ENCODE measurements around the gene PIPOX.
"Not testable (repeated sequence)": the region's sequence is repeated elsewhere in the genome, so short reads cannot be mapped to it uniquely, and the experiment has no call there.

PIPOX gene

GRCh38 chr17:29076722-29077121, 33.8 kb downstream of the PIPOX start:
- DNase-seq (no peak), ATAC-seq (no peak)

GRCh38 chr17:29077320-29077719, 34.4 kb downstream of the PIPOX start:
- DNase-seq (no peak), ATAC-seq (no peak)

DNA sequence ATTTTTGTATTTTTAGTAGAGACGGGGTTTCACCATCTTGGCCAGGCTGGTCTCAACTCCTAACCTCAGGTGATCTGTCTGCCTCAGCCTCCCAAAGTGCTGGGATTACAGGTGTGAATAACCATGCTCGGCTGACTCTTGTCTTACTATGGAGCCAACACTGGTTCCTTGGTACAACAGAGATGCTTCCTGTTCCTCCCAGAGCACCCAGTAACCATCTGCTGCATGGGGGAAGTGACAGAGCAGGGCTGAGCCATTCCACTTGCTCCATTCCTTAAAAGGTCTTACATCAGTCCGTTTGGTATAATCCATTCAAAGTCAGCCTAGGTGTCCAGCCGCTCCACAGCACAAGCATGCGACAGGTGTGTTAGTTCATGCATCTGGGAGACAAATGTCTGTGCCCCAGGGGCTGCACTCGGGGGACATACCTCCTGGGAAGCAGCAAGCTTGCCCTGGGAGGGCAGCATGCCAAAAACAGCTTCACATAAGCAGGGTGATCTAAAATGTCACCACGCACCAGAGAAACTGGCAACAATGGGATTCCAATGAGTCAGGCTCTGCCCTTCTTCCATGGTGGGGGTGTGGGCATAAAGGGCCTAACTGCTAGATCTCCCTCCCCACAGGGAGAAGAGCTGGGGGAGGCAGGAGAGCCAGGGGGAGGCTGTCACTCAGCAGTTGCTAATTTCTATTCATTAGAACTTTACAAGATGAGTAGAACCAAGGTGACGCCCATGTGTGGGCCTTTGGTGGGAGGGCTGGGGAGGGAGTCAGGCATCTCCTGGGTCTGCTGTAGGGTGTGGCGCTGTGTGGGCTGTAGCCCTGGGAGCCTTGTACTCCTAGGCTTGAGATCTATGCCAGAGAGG, 35.5 kb downstream of the PIPOX start:
- DNase-seq (no peak), ATAC-seq (no peak)

DNA sequence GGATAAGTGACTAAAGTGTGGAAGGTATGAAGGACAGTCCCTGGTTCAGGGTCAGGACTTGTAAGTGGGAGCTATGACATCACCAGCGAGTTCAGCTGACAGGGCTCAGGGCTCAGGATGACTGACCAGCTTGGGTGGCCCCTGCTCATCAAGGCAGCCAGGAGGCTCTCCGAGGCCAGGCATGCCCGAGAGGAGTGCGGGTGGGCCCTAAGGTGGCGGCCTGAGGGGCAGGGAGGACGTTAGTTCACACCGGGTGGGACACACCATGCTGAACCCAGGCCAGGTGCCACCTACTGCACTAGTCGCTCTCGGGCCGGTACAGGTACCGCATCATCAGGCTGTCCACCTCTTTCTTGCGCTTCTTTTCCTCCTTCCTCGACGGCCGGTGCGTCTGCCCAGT, 36.5 kb downstream of the PIPOX start:
- DNase-seq (no peak), ATAC-seq (no peak)

DNA sequence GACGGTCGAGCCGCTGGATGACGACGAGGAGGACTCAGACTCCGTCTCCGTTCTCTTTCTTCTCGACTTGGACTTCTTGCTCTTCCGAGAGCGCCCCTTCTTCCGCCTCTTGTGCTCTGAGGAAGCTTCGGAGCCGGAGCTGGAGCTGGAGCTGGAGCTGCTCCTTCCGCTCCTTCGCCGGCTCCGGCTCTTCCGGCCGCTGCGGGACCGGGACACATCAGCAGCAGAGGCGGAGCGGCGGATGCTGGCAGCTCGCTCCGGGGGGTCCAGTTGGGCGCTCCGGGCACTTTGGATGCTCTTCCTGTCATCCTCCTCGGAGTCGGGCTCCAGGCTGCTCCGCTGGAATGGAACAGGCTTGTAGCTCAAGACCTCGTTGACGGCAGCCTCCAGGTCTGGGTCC, 36.9 kb downstream of the PIPOX start:
- no peak for ATAC-seq

GRCh38 chr17:29080323-29080722, 37.4 kb downstream of the PIPOX start:
- ATAC-seq (no peak), DNase-seq (no peak)

More for the DNA sequence above, 36.9 kb downstream of the PIPOX start:
- no peak for DNase-seq

DNA sequence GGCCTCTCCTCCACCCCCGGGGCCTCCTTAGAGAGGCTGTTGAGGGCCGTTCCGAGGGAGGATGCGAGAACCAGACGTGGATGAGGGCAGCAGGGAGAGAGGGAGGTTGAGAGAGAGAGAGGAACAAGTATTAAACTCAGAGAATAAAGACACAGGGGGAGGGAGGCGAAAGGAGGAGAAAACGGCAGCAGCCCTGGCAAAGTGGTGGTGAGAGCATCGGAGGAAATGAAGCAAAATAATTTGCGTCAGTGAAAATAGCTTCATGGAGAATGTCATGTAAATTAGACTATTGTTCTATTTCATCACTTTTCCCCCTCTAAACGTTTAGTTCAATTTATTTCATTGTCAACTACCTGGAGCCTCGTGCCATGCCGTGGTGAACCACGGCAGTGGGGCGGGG, 38.0 kb downstream of the PIPOX start:
- no peak for DNase-seq
- ATAC-seq, result no peak

DNA sequence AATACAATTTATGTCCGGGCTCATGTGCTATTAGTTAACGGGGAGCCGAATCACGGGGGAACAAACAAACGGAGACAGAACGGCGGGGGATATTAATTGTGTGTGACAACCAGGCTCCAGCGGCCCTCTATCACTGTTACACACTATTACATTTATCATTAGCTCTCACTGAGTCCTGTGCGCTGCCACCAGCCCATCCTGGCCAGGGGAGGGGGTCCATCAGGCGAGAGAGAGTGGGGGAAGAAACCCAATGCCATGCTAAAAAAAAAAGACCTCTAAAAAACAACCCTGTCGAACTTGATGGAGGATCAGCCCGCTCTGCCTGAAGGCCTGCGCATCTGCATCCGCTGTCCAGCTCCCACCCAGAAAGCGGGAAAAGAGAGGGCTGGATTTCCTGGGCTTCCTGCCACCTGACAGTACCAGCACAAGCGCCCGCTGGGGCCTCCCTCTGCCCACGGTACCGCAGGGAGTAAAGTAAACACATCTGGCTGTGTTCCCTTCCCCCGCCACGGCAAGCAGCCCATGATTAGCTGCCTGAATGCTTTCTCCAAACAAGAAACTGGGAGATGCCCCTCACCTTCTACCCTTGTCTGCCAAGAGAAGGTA, 41.7 kb downstream of the PIPOX start:
- DNase-seq, result no peak
- no peak for ATAC-seq

- ATAC-seq (no peak), DNase-seq (no peak)
These were observed 42.3 kb downstream of the PIPOX start for GRCh38 chr17:29085223-29085622.

GRCh38 chr17:29086628-29087332, 43.8 kb downstream of the PIPOX start:
- ATAC-seq (no peak), DNase-seq (no peak)

DNA sequence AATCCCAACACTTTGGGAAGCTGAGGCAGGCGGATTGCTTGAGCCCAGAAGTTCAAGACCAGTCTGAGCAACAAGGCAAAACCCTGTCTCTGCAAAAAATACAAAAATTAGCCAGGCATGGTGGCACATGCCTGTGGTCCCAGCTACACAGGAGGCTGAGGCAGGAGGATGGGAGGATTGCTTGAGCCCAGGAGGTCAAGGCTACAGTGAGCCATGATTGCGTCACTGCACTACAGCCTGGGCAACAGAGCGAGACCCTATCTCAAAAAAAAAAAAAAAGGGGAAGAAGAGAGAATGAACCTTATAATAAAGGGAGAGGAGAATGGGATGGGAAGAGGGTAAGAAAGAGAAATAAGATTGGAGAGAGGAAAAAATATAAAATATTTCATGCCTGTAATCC, 45.8 kb downstream of the PIPOX start:
- DNase-seq, ATAC-seq: not testable (repeated sequence)

DNA sequence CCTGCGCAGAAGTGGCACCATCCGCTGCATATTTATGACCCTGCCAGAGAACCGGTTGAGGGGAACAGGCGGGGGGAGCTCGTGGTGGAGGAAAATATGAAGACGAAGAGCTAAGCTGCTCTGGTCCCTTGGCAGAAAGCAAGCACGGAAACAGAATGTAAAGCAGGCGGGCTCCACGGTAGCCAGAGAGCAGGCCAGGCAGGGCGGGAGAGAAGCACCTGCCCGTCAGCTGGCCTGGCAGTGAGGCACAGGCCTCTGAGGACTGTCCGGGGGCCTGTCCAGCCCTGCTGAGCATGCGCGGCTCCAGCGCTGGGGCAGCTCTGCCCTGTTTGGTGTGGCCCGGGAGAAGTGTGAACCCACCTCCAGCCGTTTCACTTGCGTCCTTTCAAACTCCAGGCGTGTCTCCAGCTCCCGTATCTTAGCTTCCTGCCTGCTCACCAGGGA, 46.7 kb downstream of the PIPOX start:
- no peak for DNase-seq
- no peak for ATAC-seq

GRCh38 chr17:29090108-29090507, 47.2 kb downstream of the PIPOX start:
- DNase-seq (no peak), ATAC-seq (no peak)

DNA sequence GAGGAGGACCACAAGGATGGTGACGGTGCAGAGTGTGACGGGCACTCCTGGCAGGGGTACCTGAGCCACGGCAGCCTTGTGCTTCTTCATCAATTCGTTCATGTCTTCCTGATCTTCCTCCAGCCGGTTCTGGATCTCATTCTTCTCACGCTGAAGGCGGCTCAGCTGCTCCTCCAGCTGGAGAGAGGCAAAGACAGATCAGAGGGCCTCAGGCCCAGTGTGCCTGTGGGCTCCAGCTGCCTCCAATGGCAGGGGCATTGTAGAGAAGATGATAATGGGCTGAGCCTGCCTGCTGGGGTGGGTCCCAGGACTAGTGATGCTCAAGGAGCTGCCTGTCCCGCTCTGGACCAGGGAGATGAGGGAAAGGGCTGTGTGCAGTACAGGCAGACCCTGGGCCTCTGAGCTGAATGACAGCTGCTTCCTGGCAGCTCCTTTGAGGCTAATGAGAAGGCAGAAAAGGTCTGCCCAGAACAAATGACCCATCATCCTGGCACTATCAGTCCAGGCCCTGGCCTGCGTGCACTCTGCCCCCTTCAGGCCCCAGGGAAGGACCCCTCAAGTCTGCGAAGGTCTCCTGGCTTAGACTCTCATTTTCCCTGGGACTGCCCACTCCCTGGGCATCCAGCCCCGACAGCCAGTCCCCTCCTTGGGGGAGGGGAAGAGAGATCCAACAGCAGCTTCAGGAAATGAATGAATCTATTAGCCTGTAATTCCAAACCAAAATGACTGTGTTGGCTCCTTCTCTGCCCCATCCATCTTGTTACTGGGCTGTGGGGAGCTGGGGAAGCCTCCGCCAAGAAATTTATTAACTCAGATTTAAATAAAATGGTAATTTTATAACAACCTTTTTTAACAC, 48.0 kb downstream of the PIPOX start:
- DNase-seq, result no peak
- ATAC-seq, result no peak

DNA sequence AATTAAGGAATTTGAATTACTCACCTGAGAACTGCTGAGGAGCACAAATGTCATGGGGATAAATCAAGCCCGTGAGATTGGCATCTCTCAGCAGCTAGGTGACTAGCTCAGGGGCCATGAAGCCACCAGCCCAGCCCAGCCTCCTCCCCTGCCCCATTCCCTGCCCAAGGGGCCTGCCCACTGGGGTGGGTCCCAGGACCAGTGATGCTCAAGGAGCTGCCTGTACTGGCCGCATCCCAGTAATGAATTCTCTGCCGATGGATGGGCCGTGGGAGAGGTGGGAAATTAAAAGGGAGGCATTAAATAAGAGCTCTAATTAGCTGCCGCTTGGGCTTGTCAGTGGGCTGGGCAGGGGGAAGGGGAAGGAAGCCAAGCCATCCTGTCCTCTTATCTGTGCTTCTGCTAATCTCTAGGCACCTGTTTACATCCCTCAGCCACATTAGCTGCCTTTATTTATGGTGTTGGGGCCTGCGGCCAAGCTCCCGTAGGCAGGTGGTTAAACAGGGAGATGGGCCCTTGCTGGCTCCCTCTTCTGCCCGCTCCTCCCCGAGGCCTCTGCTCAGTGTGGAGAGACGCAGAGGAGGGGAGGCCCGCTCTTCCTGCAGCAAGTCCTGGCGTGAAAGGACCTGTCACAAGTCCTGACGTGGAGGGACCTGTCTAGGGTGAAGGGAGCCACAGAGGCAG, 48.8 kb downstream of the PIPOX start:
- ATAC-seq (no peak), DNase-seq (no peak)

- DNase-seq, result no peak
- ATAC-seq, result no peak
These were observed 50.3 kb downstream of the PIPOX start for GRCh38 chr17:29093090-29093871.

DNA sequence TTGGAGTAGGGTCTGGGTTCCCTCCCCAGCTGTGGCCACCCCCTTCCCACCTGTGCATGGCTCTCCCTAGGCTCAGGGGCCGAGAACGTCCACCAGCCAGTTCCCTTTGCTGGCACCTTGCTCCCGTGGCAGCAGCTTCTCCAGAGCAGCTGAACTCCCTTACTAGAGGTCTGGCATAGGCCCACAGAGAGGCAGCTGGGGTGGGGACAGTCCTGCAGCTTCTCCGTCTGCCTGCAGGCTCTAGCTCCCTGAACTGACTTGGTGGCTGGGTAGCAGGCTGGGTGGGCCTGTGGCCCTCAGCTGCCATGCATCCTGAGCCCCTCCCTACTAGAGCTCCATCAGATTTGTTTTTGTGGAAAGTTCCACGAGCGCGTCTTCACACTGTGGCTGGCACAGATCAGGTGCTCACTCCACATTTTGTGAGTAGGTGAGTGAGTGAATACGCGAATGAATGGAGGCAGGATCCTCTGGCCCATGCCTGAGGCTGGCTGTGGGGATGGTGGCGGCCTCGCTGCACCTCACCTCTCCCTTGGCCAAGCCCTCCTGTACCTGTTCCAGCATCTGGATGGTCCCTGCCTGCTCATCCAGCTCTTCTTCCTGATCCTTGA, 51.3 kb downstream of the PIPOX start:
- ATAC-seq (no peak), DNase-seq (no peak)

DNA sequence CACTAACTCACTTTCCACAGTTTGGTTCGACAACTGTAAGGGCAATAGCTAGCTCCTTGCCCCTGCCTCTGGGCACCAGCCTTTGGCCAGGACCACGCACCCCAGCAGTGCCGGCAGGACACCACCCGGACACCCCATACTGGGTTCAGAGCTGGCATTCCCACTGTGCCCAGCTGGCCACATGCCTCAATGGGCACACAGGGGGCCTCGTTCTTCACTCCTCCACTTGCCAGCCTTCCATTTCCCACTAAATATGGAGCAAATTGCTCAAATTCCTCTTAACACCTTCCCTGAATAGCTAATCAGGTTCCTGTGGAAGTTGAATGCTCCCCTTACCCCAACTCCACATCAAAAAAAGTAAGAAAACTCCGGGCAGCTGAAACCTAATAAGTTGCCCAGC, 52.5 kb downstream of the PIPOX start:
- ATAC-seq (no peak), DNase-seq (no peak)

DNA sequence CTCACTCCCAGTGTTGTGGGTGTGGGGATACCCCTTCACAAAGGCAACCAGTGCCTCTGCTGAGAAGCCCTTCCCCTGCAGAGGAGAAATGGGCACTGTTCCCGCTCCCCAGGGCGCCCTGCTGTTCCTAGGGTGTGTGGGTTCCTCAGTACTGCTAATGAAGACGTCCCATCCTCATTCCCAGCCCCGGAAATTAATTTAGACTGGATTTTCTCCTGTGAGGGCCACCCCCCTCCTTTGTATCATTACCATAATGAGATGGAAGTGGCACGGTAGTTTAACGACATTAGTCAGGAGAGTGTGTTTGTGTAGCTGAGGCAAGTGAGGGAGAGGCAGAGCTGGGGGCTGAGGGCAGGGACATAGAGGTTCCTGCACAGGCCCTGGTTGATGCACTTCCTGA, 53.2 kb downstream of the PIPOX start:
- ATAC-seq (no peak), DNase-seq (no peak)

DNA sequence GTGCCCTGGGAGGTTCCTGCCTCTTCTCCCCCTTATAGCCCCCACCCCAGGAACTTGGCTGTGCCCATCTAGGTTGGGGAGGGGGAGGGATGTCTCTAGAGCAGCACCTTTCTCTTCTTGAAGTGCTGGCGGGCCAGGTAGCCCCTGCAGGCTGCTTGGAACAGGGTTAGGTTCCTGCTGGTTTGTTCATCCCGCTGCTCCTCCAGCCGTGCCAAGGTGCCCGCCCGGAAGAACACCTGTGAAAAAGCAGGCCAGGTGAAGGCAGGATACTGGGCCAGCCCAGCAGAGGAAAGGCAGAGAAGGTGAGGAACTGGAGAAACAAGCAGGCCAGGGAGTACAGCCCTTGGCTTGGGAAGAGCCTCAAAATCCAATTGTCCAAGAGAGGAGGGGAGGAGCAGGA, 56.6 kb downstream of the PIPOX start:
- ATAC-seq (no peak), DNase-seq (no peak)

Data from stimulated activated naive CD8-positive, alpha-beta T cell treated with anti-CD3 and anti-CD28 coated beads, Interleukin-15, Interleukin-2, amounts not matched to agents 100 U/mL and 50 U/mL, for 24 hours (primary cell).